Lower leg skin (tissue), 4 donors: ENCODE measurements around the gene QSOX2. TPM values are rescaled to one million over a fixed set of nuclear protein-coding genes. Genes with fewer than 3 reads are reported as not detected.
"Not testable (repeated sequence)": the region's sequence is repeated elsewhere in the genome, so short reads cannot be mapped to it uniquely, and the experiment has no call there.

ENCODE experiments used
- DNase-seq, 2 donors: peaks; one replicate each; pipeline ENCODE4 v3.0.0-alpha.2; 2019; ENCODE audit warnings: low spot score in 2 of 2
- H3K4me3 ChIP-seq: fragments of 200-600 bp; sonication (generic); 2 replicates; pipeline ENCODE4 v1.5.1; 2017; ENCODE audit warnings: mild to moderate bottlenecking, low read depth; ENCODE audit not compliant: poor library complexity, severe bottlenecking
- POLR2A ChIP-seq, 2 donors: fragments of 450-650 bp; IDR thresholded peaks; one replicate each; pipeline ENCODE4 v1.6.1; 2016 to 2017; ENCODE audit warnings: antibody characterized with exemption in 2 of 2, mild to moderate bottlenecking in 1 of 2, moderate library complexity in 1 of 2
- WGBS, 2 donors: methylation state at CpG; one replicate each; pipeline ENCODE4 v1.1.5; 2018; 5-methylcytosine and 5-hydroxymethylcytosine counted together
- intact Hi-C: fragments of 100-400 bp; cut with DNase I; formaldehyde crosslinking; loops from one replicate; pipeline ENCODE4 v1.15.0; 2023; ENCODE audit warnings: low total_unique reads
- total RNA-seq, 4 donors: library from RNA; depleted of rRNA; stranded (reverse); fragments of >200 nt; gene quantifications; one replicate each; pipeline ENCODE4 v1.1.0, GENCODE V29; 2016
- TF ChIP-seq, protein P1 (sequence below), 3 donors: fragments of 450-650 bp; IDR thresholded peaks; one replicate each; pipeline ENCODE4 v1.5.1; 2016; ENCODE audit warnings: antibody characterized with exemption in 3 of 3, mild to moderate bottlenecking in 3 of 3, moderate library complexity in 2 of 3

Gene QSOX2
- total RNA-seq, 4 donors from 2014 or later: 8.7 to 13.0 (median 11.1) TPM

GRCh38 chr9:136239135-136239982 is 6.3 kb downstream of the QSOX2 start:
- no peak for DNase-seq
- intact Hi-C loops: no loop called here
- WGBS, 2 donors: 70 to 74% methylated on average over 25 of the region's 25 CpGs
- TF ChIP-seq POLR2A (IDR thresholded peaks at IDR 0.05): no peak
- TF ChIP-seq, protein P1, sequence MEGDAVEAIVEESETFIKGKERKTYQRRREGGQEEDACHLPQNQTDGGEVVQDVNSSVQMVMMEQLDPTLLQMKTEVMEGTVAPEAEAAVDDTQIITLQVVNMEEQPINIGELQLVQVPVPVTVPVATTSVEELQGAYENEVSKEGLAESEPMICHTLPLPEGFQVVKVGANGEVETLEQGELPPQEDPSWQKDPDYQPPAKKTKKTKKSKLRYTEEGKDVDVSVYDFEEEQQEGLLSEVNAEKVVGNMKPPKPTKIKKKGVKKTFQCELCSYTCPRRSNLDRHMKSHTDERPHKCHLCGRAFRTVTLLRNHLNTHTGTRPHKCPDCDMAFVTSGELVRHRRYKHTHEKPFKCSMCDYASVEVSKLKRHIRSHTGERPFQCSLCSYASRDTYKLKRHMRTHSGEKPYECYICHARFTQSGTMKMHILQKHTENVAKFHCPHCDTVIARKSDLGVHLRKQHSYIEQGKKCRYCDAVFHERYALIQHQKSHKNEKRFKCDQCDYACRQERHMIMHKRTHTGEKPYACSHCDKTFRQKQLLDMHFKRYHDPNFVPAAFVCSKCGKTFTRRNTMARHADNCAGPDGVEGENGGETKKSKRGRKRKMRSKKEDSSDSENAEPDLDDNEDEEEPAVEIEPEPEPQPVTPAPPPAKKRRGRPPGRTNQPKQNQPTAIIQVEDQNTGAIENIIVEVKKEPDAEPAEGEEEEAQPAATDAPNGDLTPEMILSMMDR (IDR thresholded peaks at IDR 0.05): no peak
- no peak overlapping the region for H3K4me3 ChIP-seq

GRCh38 chr9:136238342-136238732 is 7.3 kb downstream of the QSOX2 start:
- DNase-seq: no peak
- 69 to 72% methylated on average over 12 of the region's 12 CpGs for WGBS, 2 donors
- H3K4me3 ChIP-seq: no peak overlapping the region
- TF ChIP-seq, protein P1 (IDR thresholded peaks at IDR 0.05): no peak
- TF ChIP-seq POLR2A (IDR thresholded peaks at IDR 0.05): no peak
- intact Hi-C loops: no loop called here

DNA sequence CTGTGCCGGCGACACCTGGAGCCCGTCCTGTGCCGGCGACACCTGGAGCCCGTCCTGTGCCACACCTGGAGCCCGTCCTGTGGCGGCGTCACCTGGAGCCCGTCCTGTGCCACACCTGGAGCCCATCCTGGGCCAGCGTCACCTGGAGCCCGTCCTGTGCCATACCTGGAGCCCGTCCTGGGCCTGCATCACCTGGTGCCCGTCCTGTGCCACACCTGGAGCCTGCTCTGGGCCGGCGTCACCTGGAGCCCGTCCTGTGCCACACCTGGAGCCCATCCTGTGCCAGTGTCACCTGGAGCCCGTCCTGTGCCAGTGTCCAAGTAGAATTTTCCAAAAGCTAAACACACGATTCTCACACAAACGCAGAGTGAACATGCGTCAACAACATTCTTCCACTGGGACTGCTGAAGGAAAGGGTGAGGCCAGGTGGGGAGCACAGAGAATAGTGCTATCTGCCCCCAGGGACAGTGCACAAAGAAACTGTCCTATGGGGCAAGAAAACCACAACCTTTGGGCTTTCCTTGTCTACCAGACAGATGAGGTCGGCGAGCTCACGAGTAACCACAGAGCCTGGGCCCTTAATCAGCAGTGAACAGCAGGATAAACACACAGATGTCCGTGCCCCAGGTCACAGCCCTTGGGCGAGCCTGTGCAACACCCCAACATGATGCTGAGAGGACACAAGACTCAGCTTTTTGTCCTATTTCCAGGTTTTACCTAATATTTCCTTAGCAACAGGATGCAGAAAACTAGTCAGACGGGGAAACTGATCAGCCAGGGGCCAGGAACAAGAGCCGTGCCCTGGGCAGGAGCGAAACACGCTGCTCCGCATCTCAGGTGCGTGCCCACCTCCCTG is 7.9 kb downstream of the QSOX2 start:
- no peak for TF ChIP-seq POLR2A (IDR thresholded peaks at IDR 0.05)
- TF ChIP-seq, protein P1 (IDR thresholded peaks at IDR 0.05): no peak
- H3K4me3 ChIP-seq: no peak overlapping the region
- DNase-seq: no peak
- intact Hi-C loops: no loop called here
- 81 to 86% methylated on average over 28 to 32 of the region's 32 CpGs for WGBS, 2 donors

DNA sequence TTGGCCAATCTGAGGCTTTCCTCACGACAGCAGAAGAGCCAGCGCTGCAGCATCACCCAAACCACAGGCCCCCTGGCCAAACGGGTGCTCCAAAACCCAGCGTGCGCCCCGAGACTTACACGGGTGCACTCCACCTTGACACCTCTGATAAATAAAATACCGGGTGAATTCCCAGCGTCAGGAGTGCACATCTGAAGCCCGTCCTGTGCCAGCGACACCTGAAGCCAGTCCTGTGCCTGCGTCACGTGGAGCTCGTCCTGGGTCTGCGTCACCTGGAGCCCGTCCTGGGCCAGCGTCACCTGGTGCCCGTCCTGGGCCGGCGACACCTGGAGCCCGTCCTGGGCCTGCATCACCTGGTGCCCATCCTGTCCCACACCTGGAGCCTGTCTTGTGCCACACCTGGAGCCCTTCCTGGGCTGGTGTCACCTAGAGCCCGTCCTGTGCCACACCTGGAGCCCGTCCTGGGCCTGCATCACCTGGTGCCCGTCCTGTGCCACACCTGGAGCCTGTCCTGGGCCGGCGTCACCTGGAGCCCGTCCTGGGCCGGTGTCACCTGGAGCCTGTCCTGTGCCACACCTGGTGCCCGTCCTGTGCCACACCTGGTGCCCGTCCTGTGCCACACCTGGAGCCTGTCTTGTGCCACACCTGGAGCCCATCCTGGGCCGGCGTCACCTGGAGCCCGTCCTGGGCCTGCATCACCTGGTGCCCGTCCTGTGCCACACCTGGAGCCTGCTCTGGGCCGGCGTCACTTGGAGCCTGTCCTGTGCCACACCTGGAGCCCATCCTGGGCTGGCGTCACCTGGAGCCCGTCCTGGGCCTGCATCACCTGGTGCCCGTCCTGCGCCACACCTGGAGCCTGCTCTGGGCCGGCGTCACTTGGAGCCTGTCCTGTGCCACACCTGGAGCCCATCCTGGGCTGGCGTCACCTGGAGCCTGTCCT is 8.9 kb downstream of the QSOX2 start:
- 88 to 91% methylated on average over 23 to 33 of the region's 43 CpGs for WGBS, 2 donors
- DNase-seq, intact Hi-C loops, H3K4me3 ChIP-seq: not testable (repeated sequence)

- TF ChIP-seq, protein P1 (IDR thresholded peaks at IDR 0.05): no peak
- no peak for TF ChIP-seq POLR2A (IDR thresholded peaks at IDR 0.05)
- WGBS, 2 donors: 90 to 96% methylated on average over 27 of the region's 27 CpGs
- intact Hi-C loops: no loop called here
- DNase-seq: no peak
- no peak overlapping the region for H3K4me3 ChIP-seq
Observed at GRCh38 chr9:136235709-136236455, 9.7 kb downstream of the QSOX2 start.
